OCI-LY7 (cell line): ENCODE measurements around the gene SH3PXD2A. TPM values are rescaled to one million over a fixed set of nuclear protein-coding genes. Genes with fewer than 3 reads are reported as not detected.

Experiments used
- BruUV-seq: library from RNA; stranded (reverse); fragments of 400-500 nt; replicated peaks from 2 replicates; lab custom pipeline; 2021; lab: Mats Ljungman, UMichigan
- CTCF ChIA-PET: fragments of 300-600 bp; sonication (Branson Sonifier 250); formaldehyde crosslinking; loops from one replicate; lab custom pipeline; 2022; ENCODE audit warnings: antibody characterized with exemption; ENCODE audit not compliant: unreplicated experiment; lab: Charles Lee
- POLR2A ChIA-PET: fragments of 300-600 bp; sonication (Branson Sonifier 250); formaldehyde crosslinking; loops from one replicate; lab custom pipeline; 2022; ENCODE audit warnings: antibody characterized with exemption; lab: Charles Lee
- DNase-seq: peaks from one replicate; pipeline ENCODE4 v3.0.0-alpha.2; 2015; ENCODE audit warnings: low spot score
- H2AFZ ChIP-seq: fragments of 200-600 bp; sonication (generic), shearing (Covaris generic); 2 replicates; pipeline ENCODE4 v1.6.1; 2014; ENCODE audit warnings: mild to moderate bottlenecking, antibody characterized with exemption, low read length, moderate library complexity
- H3K27ac ChIP-seq: fragments of 200-600 bp; sonication (generic); 2 replicates; pipeline ENCODE4 v1.5.1; 2014; ENCODE audit warnings: mixed run types, low read depth, mild to moderate bottlenecking, moderate library complexity, low read length, inconsistent platforms; ENCODE audit not compliant: poor library complexity, severe bottlenecking
- H3K36me3 ChIP-seq: fragments of 200-600 bp; sonication (generic); 2 replicates; pipeline ENCODE4 v1.6.1; 2014; ENCODE audit warnings: mild to moderate bottlenecking, antibody characterized with exemption, low read length, moderate library complexity, mixed read lengths; ENCODE audit not compliant: insufficient read depth
- H3K4me1 ChIP-seq: fragments of 200-600 bp; sonication (generic); 2 replicates; pipeline ENCODE4 v1.5.1; 2014; ENCODE audit warnings: mild to moderate bottlenecking, low read length; ENCODE audit not compliant: insufficient read depth, poor library complexity, severe bottlenecking
- H3K4me2 ChIP-seq: fragments of 200-600 bp; sonication (generic); 2 replicates; pipeline ENCODE4 v1.6.1; 2014; ENCODE audit warnings: mild to moderate bottlenecking, low read length
- H3K4me3 ChIP-seq: fragments of 200-600 bp; sonication (generic); 2 replicates; pipeline ENCODE4 v1.5.1; 2014; ENCODE audit warnings: mild to moderate bottlenecking, low read depth, low read length; ENCODE audit not compliant: poor library complexity, severe bottlenecking
- H3K79me2 ChIP-seq: fragments of 200-600 bp; sonication (generic); 2 replicates; pipeline ENCODE4 v1.6.1; 2016; ENCODE audit warnings: low read depth, mild to moderate bottlenecking, low read length, moderate library complexity, mixed read lengths; ENCODE audit not compliant: insufficient read depth
- H3K9me2 ChIP-seq: fragments of 200-600 bp; sonication (generic); 2 replicates; pipeline ENCODE4 v1.6.1; 2016; ENCODE audit warnings: mild to moderate bottlenecking, low read length, mixed read lengths; ENCODE audit not compliant: insufficient read depth
- H3K9me3 ChIP-seq: fragments of 200-600 bp; sonication (generic); 2 replicates; pipeline ENCODE4 v1.6.1; 2014; ENCODE audit warnings: mild to moderate bottlenecking, mixed run types, low read length, mixed read lengths
- H4K20me1 ChIP-seq: fragments of 200-600 bp; sonication (generic); 2 replicates; pipeline ENCODE4 v1.6.1; 2014; ENCODE audit warnings: mild to moderate bottlenecking, antibody characterized with exemption, low read length, moderate library complexity, mixed read lengths; ENCODE audit not compliant: insufficient read depth
- EZH2phosphoT487 ChIP-seq: fragments of 200-600 bp; sonication (generic); IDR thresholded peaks from 2 replicates; pipeline ENCODE4 v1.6.1; 2018; ENCODE audit warnings: low read depth, borderline replicate concordance, mild to moderate bottlenecking, mixed run types, antibody characterized with exemption, low read length, moderate library complexity, mixed read lengths
- intact Hi-C: fragments of 100-400 bp; cut with micrococcal nuclease; formaldehyde crosslinking; loops from one replicate; pipeline ENCODE4 v1.10.0; 2022; ENCODE audit not compliant: unreplicated experiment
- total RNA-seq, 2 experiments: library from RNA; depleted of rRNA in 1 of 2; stranded (reverse); fragments of >200 nt in 1 of 2; shearing (Covaris generic) in 1 of 2; gene quantifications; 2 replicates each; pipeline ENCODE4 v1.2.3, GENCODE V29; 2014 to 2022
- TF ChIP-seq, protein P1 (sequence below): fragments of 200-600 bp; sonication (generic); conservative IDR thresholded peaks from 2 replicates; pipeline ENCODE4 v1.5.1; 2014; ENCODE audit warnings: mild to moderate bottlenecking, antibody characterized with exemption, low read length, moderate library complexity, mixed read lengths

The SH3PXD2A gene
- total RNA-seq, 2 experiments from 2014 or later = 0.85 to 5.9 TPM

DNA sequence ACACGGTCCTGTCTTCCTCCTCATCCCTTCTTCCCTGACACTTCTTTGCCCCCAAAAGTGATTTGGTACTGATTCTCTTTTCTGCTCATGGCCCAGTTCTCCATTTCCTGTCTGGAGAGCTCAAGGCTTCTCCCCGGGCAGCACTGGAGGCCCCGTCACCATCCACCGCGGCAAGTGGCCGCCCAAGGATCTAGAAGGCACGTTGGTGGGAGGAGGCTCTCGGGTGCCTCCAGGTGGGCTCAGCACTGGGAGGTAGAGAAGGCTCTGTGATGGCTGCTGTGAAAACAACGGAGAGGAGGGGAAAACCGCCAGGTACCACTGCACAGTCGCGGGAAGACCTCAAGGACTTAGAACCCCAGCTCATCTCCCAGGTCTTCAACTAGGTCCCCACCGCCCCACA is 227.5 kb downstream of the SH3PXD2A start:
- Histone ChIP-seq H3K36me3 (no peaks in the 10 kb centered on the region), H3K4me1 (no peaks in the 10 kb centered on the region), H3K4me3 (no peak overlapping the region), H2AFZ (no peak overlapping the region), H3K27ac (no peak overlapping the region), H4K20me1 (no peaks in the 10 kb centered on the region), H3K79me2 (no peaks in the 10 kb centered on the region), H3K4me2 (no peak overlapping the region), H3K9me2 (no peaks in the 10 kb centered on the region), H3K9me3 (no peaks in the 10 kb centered on the region)
- ChIA-PET POLR2A (interaction anchor here (1.5 kb wide), 1 partner anchor 9 kb away, joined by 5 read pairs; no protein-coding TSS in a partner anchor), CTCF (no interaction called here)
- intact Hi-C loops = no loop called here
- TF ChIP-seq EZH2phosphoT487 = no peak
- TF ChIP-seq, protein P1, sequence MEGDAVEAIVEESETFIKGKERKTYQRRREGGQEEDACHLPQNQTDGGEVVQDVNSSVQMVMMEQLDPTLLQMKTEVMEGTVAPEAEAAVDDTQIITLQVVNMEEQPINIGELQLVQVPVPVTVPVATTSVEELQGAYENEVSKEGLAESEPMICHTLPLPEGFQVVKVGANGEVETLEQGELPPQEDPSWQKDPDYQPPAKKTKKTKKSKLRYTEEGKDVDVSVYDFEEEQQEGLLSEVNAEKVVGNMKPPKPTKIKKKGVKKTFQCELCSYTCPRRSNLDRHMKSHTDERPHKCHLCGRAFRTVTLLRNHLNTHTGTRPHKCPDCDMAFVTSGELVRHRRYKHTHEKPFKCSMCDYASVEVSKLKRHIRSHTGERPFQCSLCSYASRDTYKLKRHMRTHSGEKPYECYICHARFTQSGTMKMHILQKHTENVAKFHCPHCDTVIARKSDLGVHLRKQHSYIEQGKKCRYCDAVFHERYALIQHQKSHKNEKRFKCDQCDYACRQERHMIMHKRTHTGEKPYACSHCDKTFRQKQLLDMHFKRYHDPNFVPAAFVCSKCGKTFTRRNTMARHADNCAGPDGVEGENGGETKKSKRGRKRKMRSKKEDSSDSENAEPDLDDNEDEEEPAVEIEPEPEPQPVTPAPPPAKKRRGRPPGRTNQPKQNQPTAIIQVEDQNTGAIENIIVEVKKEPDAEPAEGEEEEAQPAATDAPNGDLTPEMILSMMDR = no peak
- no peak for DNase-seq
- BruUV-seq = no TSS peak

DNA sequence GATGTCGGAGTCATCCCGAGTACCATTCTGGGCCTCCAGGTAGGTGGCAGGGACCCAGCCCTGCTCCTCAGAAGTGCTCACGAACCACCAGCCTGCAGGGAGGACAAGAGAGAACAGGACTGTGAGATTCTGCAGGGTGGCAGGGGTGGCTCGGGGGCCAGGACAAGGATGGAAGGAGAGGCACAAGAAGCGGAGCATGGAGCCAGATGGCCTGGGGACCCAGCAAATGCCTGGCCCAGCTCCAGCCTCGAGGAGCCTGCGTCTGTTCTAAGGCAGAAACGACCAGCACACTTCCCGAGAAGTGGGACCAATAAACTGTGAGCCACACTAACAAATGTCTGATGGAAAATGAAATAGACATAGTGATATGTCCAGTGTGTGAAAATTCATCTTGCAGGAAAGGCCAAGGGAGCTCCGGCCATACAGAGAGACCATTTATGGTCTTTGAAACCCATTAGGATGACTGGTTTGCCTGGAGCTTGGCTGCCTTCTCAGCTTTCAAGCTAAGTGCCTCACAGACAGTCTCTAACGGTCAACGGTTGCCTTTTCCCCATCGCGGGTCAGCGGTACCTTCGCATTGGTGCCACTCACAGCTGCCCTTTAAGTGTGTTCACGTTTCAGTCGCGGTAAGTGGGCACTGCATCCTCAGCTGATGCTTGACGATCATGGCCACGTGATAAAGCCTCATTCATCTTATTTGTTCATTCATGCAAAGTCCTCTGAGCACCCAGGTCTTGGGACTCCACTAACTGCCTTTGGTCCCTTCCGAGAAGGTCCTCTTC is 228.1 kb downstream of the SH3PXD2A start:
- no peak overlapping the region for H3K4me2 ChIP-seq
- no peaks in the 10 kb centered on the region for H3K79me2 ChIP-seq
- no peaks in the 10 kb centered on the region for H3K36me3 ChIP-seq
- intact Hi-C loops = no loop called here
- H3K9me2 ChIP-seq = no peaks in the 10 kb centered on the region
- no peak overlapping the region for H2AFZ ChIP-seq
- no peak for DNase-seq
- no peaks in the 10 kb centered on the region for H3K4me1 ChIP-seq
- no peaks in the 10 kb centered on the region for H3K9me3 ChIP-seq
- ChIA-PET CTCF (no interaction called here), POLR2A (interaction anchor here (0.7 to 1.5 kb wide), 2 partner anchors 9 to 174 kb away, joined by 3 to 5 read pairs; no protein-coding TSS in a partner anchor)
- H4K20me1 ChIP-seq = no peaks in the 10 kb centered on the region
- H3K4me3 ChIP-seq = no peak overlapping the region
- no peak overlapping the region for H3K27ac ChIP-seq
- BruUV-seq = no TSS peak
- TF ChIP-seq EZH2phosphoT487 = no peak
- TF ChIP-seq, protein P1 = no peak

DNA sequence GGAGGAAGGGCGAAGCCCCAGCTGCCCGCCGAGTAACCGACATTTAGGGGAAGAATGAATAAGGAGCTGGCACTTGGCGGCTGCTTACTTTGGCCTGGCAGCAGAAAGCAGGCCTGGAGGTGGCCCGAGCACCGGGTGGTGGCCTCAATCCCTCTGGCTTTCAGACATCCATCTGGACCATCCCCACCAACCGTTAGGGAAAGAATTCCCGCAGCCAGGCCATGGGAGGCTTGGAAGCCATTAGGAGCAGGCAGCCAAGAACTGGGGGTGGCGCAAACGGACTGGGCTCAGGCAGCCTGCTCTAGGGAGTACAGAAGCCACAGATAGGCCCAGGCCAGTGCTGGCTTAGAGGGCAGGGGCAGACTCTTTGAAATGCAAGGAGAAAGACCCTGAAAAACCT is 229.2 kb downstream of the SH3PXD2A start:
- no peak for TF ChIP-seq EZH2phosphoT487
- TF ChIP-seq, protein P1 = no peak
- intact Hi-C loops = no loop called here
- Histone ChIP-seq H3K79me2 (no peaks in the 10 kb centered on the region), H3K9me2 (no peaks in the 10 kb centered on the region), H2AFZ (no peak overlapping the region), H3K36me3 (no peaks in the 10 kb centered on the region), H3K27ac (no peak overlapping the region), H3K9me3 (no peaks in the 10 kb centered on the region), H3K4me3 (no peak overlapping the region), H4K20me1 (no peaks in the 10 kb centered on the region), H3K4me1 (no peaks in the 10 kb centered on the region), H3K4me2 (no peak overlapping the region)
- ChIA-PET CTCF (interaction anchor here (0.6 kb wide), 1 partner anchor 127 kb away, joined by 3 read pairs; no protein-coding TSS in a partner anchor), POLR2A (interaction anchor here (0.7 kb wide), 1 partner anchor 175 kb away, joined by 3 read pairs; no protein-coding TSS in a partner anchor)
- no TSS peak for BruUV-seq
- no peak for DNase-seq
